Measurements from ENCODE around the gene SPACA7. TPM values are rescaled to one million over a fixed set of nuclear protein-coding genes. Genes with fewer than 3 reads are reported as not detected.

Gene SPACA7
- total and polyA plus RNA-seq, 9 of the 15 experiments (the other 6 are each of a cell fraction or from before 2014, with no cell fraction given) = not detected

Other genes with a start within 250 kb of the SPACA7 start
- 11.8 and 12.4 TPM in 2 replicates for gene TUBGCP3, start 211.8 kb downstream of the SPACA7 start, total RNA-seq (2014; rRNA removed)
- gene TUBGCP3, start 211.8 kb downstream of the SPACA7 start, total RNA-seq (2014; rRNA removed; fragmentation: Illumina TruSeq; extraction: Trizol) = 14.2 and 15.4 TPM in 2 replicates
- 14.0 and 15.2 TPM in 2 replicates for gene TUBGCP3, start 211.8 kb downstream of the SPACA7 start, total RNA-seq (2015; rRNA removed; fragmentation: Illumina TruSeq; extraction: Trizol)
- 24.8 and 27.8 TPM in 2 replicates for gene TUBGCP3, start 211.8 kb downstream of the SPACA7 start, total RNA-seq (2021)
- gene TUBGCP3, start 211.8 kb downstream of the SPACA7 start, polyA plus RNA-seq (2011; rRNA removed) = 20.2 and 21.0 TPM in 2 replicates
- gene TUBGCP3, start 211.8 kb downstream of the SPACA7 start, polyA plus RNA-seq (2014; fragmentation: Illumina TruSeq; extraction: Trizol) = 18.2 and 19.8 TPM in 2 replicates
- gene TUBGCP3, start 211.8 kb downstream of the SPACA7 start, polyA plus RNA-seq (2014; fragmentation: Nextera tagmentation; extraction: Ambion mirVana) = 1 to 10 TPM; 3.0 to 3.6 TPM
- gene TUBGCP3, start 211.8 kb downstream of the SPACA7 start, polyA plus RNA-seq (2014; rRNA removed) = 17.3 and 17.9 TPM in 2 replicates

All from K562 (cell line).